GM12878 (cell line): ENCODE data around the gene C1QTNF8. TPM values are rescaled to one million over a fixed set of nuclear protein-coding genes. Genes with fewer than 3 reads are reported as not detected.

Experiments
- ATAC-seq: fragments of 200-7000 bp; cut with Tn5 transposase; 3 replicates; pipeline ENCODE4 v1.9.1; 2020; ENCODE audit warnings: mild to moderate bottlenecking, moderate library complexity
- BruUV-seq: library from RNA; stranded (reverse); fragments of 400-500 nt; replicated peaks from 2 replicates; lab custom pipeline; 2021; lab: Mats Ljungman, UMichigan
- CTCF ChIA-PET: fragments of 300-600 bp; sonication (Branson Sonifier 250); formaldehyde crosslinking; extraction: SDS; loops from one replicate; lab custom pipeline; 2021; ENCODE audit warnings: inconsistent platforms; lab: Yijun Ruan, JAX
- POLR2A ChIA-PET: fragments of 350-600 bp; formaldehyde crosslinking; extraction: SDS; loops from one replicate; lab custom pipeline; 2021; ENCODE audit warnings: inconsistent platforms; lab: Charles Lee
- RAD21 ChIA-PET: fragments of 300-600 bp; sonication (Branson Sonifier 250); formaldehyde crosslinking; loops from one replicate; lab custom pipeline; 2023; ENCODE audit warnings: antibody characterized with exemption; ENCODE audit not compliant: unreplicated experiment; lab: Charles Lee
- SMC1A ChIA-PET: fragments of 300-600 bp; sonication (Branson Sonifier 250); formaldehyde crosslinking; loops from one replicate; lab custom pipeline; 2023; ENCODE audit not compliant: unreplicated experiment, uncharacterized antibody; lab: Charles Lee
- DNase-seq: peaks from one replicate; pipeline ENCODE4 v3.0.0-alpha.2; 2011; ENCODE audit warnings: low read depth, low spot score
- FAIRE-seq: peaks from 3 replicates; lab custom pipeline; 2011; peaks lifted over from hg19 to GRCh38; lab: Jason Lieb, UNC
- H2AFZ ChIP-seq: 2 replicates; pipeline ENCODE4 v1.6.0; 2011; ENCODE audit warnings: low read depth, low read length, control low read depth; ENCODE audit not compliant: control insufficient read depth
- H3K27ac ChIP-seq: 2 replicates; pipeline ENCODE4 v1.5.1; 2011; ENCODE audit warnings: control low read depth; ENCODE audit not compliant: control insufficient read depth, insufficient read depth
- H3K27me3 ChIP-seq, 2 experiments: replicated peaks in 1 of 2; 2 replicates each; pipeline versions ENCODE4 v1.6.0 to v1.6.1; 2011; ENCODE audit warnings: low read length in 1 of 2; ENCODE audit not compliant: control insufficient read depth in 2 of 2, insufficient read depth in 2 of 2
- H3K36me3 ChIP-seq, 2 experiments: 2 replicates each; pipeline ENCODE4 v1.5.1; 2011; ENCODE audit warnings: low read length in 1 of 2; ENCODE audit not compliant: control insufficient read depth in 2 of 2, insufficient read depth in 2 of 2
- H3K4me1 ChIP-seq: 2 replicates; pipeline ENCODE4 v1.6.1; 2011; ENCODE audit warnings: mild to moderate bottlenecking, low read length, moderate library complexity, mixed read lengths; ENCODE audit not compliant: control insufficient read depth, insufficient read depth
- H3K4me2 ChIP-seq: 2 replicates; pipeline ENCODE4 v1.6.0; 2011; ENCODE audit warnings: control low read depth; ENCODE audit not compliant: control insufficient read depth, insufficient read depth
- H3K4me3 ChIP-seq: fragments of 200-600 bp; sonication (generic); 2 replicates; pipeline ENCODE4 v1.5.1; 2016
- H3K79me2 ChIP-seq: 2 replicates; pipeline ENCODE4 v1.6.0; 2011; ENCODE audit warnings: low read length; ENCODE audit not compliant: control insufficient read depth, insufficient read depth
- H3K9ac ChIP-seq: 2 replicates; pipeline ENCODE4 v1.8.0; 2011; ENCODE audit warnings: low read length, control low read depth, mixed read lengths; ENCODE audit not compliant: control insufficient read depth, insufficient read depth
- H3K9me3 ChIP-seq: replicated peaks from 3 replicates; pipeline ENCODE4 v1.5.1; 2011; ENCODE audit warnings: mild to moderate bottlenecking, low read length; ENCODE audit not compliant: control insufficient read depth, insufficient read depth
- H4K20me1 ChIP-seq: 2 replicates; pipeline ENCODE4 v1.6.0; 2011; ENCODE audit not compliant: control insufficient read depth, insufficient read depth
- IRF4 ChIP-seq: IDR thresholded peaks from 2 replicates; pipeline ENCODE4 v1.6.1; 2011; ENCODE audit warnings: low read depth, low read length
- POLR2A ChIP-seq: IDR thresholded peaks from 2 replicates; pipeline ENCODE4 v1.6.1; 2011; ENCODE audit warnings: low read depth, mild to moderate bottlenecking, low read length
- ZNF217 ChIP-seq: fragments of 450-650 bp; IDR thresholded peaks from 2 replicates; pipeline ENCODE4 v1.6.1; 2017; ENCODE audit warnings: antibody characterized with exemption, mild to moderate bottlenecking
- WGBS: methylation state at CpG from one replicate; pipeline ENCODE4 v1.1.6; 2016; ENCODE audit warnings: low lambda C conversion rate; ENCODE audit not compliant: insufficient replicate concordance, insufficient coverage; ENCODE audit errors: missing lambda C conversion rate; 5-methylcytosine and 5-hydroxymethylcytosine counted together
- in situ Hi-C: fragments of 300-500 bp; cut with MboI; formaldehyde crosslinking; loops from 9 replicates; pipeline ENCODE4 v1.14.3; 2018; ENCODE audit warnings: mixed read lengths
- intact Hi-C: fragments of 100-400 bp; cut with micrococcal nuclease; formaldehyde crosslinking; loops from one replicate; pipeline ENCODE4 v1.14.2; 2022; ENCODE audit not compliant: unreplicated experiment
- polyA plus RNA-seq, 11 experiments: library from polyadenylated mRNA; depleted of rRNA in 4 of 11; unstranded in 6 of 11; stranded (reverse) in 5 of 11; fragments of >200 nt; fragmentation: Nextera tagmentation in 4 of 11; fragmentation: Illumina TruSeq in 1 of 11; extraction: Ambion mirVana in 4 of 11; extraction: Trizol in 1 of 11; gene quantifications; 1 replicate in 1 of 11; 2 replicates in 10 of 11; pipeline versions ENCODE4 v1.2.1 to v1.2.3, GENCODE V29; 2011 to 2016; ENCODE audit warnings: inconsistent platforms in 2 of 11, missing spikeins in 2 of 11, low read depth in 1 of 11
- total RNA-seq, 4 experiments: library from RNA; depleted of rRNA in 3 of 4; stranded (reverse); fragments of >200 nt in 3 of 4; fragmentation: Illumina TruSeq in 1 of 4; extraction: Trizol in 1 of 4; gene quantifications; 2 replicates each; pipeline versions ENCODE4 v1.2.1 to v1.2.3, GENCODE V29; 2013 to 2021
- TF ChIP-seq, protein P1 (sequence below): fragments of 450-650 bp; IDR thresholded peaks from 2 replicates; pipeline ENCODE4 v1.6.1; 2016; ENCODE audit warnings: mild to moderate bottlenecking, moderate library complexity, borderline replicate concordance

Gene C1QTNF8
- total and polyA plus RNA-seq, 10 of the 15 experiments (the other 5 are each of a cell fraction or from before 2014, with no cell fraction given) = not detected

- Histone ChIP-seq H3K9ac (no peak overlapping the region), H3K4me3 (no peak overlapping the region), H3K9me3 (no peaks in the 10 kb centered on the region; the same call in 2 of the 3 replicates), H3K27ac (no peak overlapping the region), H3K79me2 (no peaks in the 10 kb centered on the region), H3K36me3 (no peaks in the 10 kb centered on the region), H3K27me3 (no peaks in the 10 kb centered on the region), H2AFZ (no peak overlapping the region), H3K4me1 (no peaks in the 10 kb centered on the region), H3K4me2 (no peak overlapping the region), H4K20me1 (no peaks in the 10 kb centered on the region)
- no peak for TF ChIP-seq IRF4
- TF ChIP-seq, protein P1, sequence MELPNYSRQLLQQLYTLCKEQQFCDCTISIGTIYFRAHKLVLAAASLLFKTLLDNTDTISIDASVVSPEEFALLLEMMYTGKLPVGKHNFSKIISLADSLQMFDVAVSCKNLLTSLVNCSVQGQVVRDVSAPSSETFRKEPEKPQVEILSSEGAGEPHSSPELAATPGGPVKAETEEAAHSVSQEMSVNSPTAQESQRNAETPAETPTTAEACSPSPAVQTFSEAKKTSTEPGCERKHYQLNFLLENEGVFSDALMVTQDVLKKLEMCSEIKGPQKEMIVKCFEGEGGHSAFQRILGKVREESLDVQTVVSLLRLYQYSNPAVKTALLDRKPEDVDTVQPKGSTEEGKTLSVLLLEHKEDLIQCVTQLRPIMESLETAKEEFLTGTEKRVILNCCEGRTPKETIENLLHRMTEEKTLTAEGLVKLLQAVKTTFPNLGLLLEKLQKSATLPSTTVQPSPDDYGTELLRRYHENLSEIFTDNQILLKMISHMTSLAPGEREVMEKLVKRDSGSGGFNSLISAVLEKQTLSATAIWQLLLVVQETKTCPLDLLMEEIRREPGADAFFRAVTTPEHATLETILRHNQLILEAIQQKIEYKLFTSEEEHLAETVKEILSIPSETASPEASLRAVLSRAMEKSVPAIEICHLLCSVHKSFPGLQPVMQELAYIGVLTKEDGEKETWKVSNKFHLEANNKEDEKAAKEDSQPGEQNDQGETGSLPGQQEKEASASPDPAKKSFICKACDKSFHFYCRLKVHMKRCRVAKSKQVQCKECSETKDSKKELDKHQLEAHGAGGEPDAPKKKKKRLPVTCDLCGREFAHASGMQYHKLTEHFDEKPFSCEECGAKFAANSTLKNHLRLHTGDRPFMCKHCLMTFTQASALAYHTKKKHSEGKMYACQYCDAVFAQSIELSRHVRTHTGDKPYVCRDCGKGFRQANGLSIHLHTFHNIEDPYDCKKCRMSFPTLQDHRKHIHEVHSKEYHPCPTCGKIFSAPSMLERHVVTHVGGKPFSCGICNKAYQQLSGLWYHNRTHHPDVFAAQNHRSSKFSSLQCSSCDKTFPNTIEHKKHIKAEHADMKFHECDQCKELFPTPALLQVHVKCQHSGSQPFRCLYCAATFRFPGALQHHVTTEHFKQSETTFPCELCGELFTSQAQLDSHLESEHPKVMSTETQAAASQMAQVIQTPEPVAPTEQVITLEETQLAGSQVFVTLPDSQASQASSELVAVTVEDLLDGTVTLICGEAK = no peak
- TF ChIP-seq POLR2A = no peak
- no peak for TF ChIP-seq ZNF217
- ChIA-PET RAD21 (no interaction called here), POLR2A (no interaction called here), CTCF (no interaction called here), SMC1A (no interaction called here)
- FAIRE-seq (no peak), DNase-seq (no peak), ATAC-seq (no peak)
- BruUV-seq = no TSS peak
- WGBS = 47% methylated on average over 43 of the region's 46 CpGs
- in situ Hi-C loops = no loop called here
- intact Hi-C loops = no loop called here
Measured at GRCh38 chr16:1144476-1145382, 48.7 kb upstream of the C1QTNF8 start.
